H1 (cell line): Measurements from ENCODE around the gene SYT2. TPM values are rescaled to one million over a fixed set of nuclear protein-coding genes. Genes with fewer than 3 reads are reported as not detected.

Experiments used
- CTCF ChIA-PET: fragments of 300-600 bp; sonication (Branson Sonifier 250); formaldehyde crosslinking; loops from one replicate; lab custom pipeline; 2021; ENCODE audit not compliant: partially characterized antibody; lab: Charles Lee
- POLR2A ChIA-PET: fragments of 300-600 bp; sonication (Branson Sonifier 250); formaldehyde crosslinking; loops from one replicate; lab custom pipeline; 2021; ENCODE audit warnings: inconsistent platforms; ENCODE audit not compliant: partially characterized antibody; lab: Charles Lee
- DNase-seq, 2 experiments: peaks; one replicate each; pipeline versions ENCODE4 v3.0.0 to v3.0.0-alpha.2; 2010 to 2022; ENCODE audit warnings: low spot score in 2 of 2, low read depth in 1 of 2, mixed read lengths in 1 of 2
- FAIRE-seq: peaks from 2 replicates; lab custom pipeline; 2011; peaks lifted over from hg19 to GRCh38; lab: Jason Lieb, UNC
- H2AFZ ChIP-seq: 2 replicates; pipeline ENCODE4 v1.8.1; 2012; ENCODE audit warnings: low read length, inconsistent platforms
- H2AK5ac ChIP-seq: 2 replicates; pipeline ENCODE4 v1.6.1; 2013; ENCODE audit warnings: low read depth, low read length
- H2BK120ac ChIP-seq: replicated peaks from 2 replicates; pipeline ENCODE3; 2013; ENCODE audit warnings: low read depth, low read length, inconsistent platforms
- H2BK12ac ChIP-seq: 2 replicates; pipeline ENCODE4 v1.6.1; 2013; ENCODE audit warnings: low read depth, low read length
- H2BK15ac ChIP-seq: 2 replicates; pipeline ENCODE4 v1.6.1; 2013; ENCODE audit warnings: low read length
- H2BK20ac ChIP-seq: 2 replicates; pipeline ENCODE4 v1.6.1; 2013; ENCODE audit warnings: low read length
- H2BK5ac ChIP-seq: 2 replicates; pipeline ENCODE4 v1.6.1; 2013; ENCODE audit warnings: low read depth, low read length
- H3K14ac ChIP-seq: 2 replicates; pipeline ENCODE4 v1.6.1; 2013; ENCODE audit warnings: inconsistent platforms; ENCODE audit not compliant: insufficient read length
- H3K18ac ChIP-seq: 2 replicates; pipeline ENCODE4 v1.6.1; 2013; ENCODE audit warnings: low read length; ENCODE audit errors: extremely low read depth
- H3K23ac ChIP-seq: 2 replicates; pipeline ENCODE4 v1.6.1; 2013; ENCODE audit warnings: inconsistent platforms; ENCODE audit not compliant: insufficient read length
- H3K23me2 ChIP-seq: 2 replicates; pipeline ENCODE4 v1.6.1; 2013; ENCODE audit warnings: low read depth, low read length
- H3K27ac ChIP-seq: 2 replicates; pipeline ENCODE4 v1.6.1; 2011; ENCODE audit warnings: low read depth, low read length, inconsistent platforms
- H3K27me3 ChIP-seq, 4 experiments: replicated peaks in 1 of 4; 1 replicate in 1 of 4; 2 replicates in 3 of 4; pipeline versions ENCODE4 v1.6.1 to v1.8.1; 2011 to 2013; ENCODE audit warnings: low read length in 3 of 4, mild to moderate bottlenecking in 3 of 4, inconsistent platforms in 2 of 4, mixed read lengths in 2 of 4, moderate library complexity in 1 of 4; ENCODE audit not compliant: control insufficient read depth in 3 of 4, insufficient read depth in 3 of 4; ENCODE audit errors: extremely low read depth in 1 of 4
- H3K36me3 ChIP-seq, 4 experiments: 2 replicates each; pipeline versions ENCODE4 v1.6.1 to v1.8.1; 2011 to 2013; ENCODE audit warnings: mild to moderate bottlenecking in 4 of 4, low read length in 3 of 4, moderate library complexity in 2 of 4, control low read depth in 1 of 4, inconsistent platforms in 1 of 4; ENCODE audit not compliant: insufficient read depth in 4 of 4, control insufficient read depth in 2 of 4
- H3K4ac ChIP-seq: replicated peaks from 2 replicates; pipeline ENCODE3; 2013; ENCODE audit warnings: low read length, low read depth, mixed read lengths, inconsistent platforms; ENCODE audit not compliant: insufficient read length
- H3K4me1 ChIP-seq, 4 experiments: replicated peaks in 1 of 4; 1 replicate in 1 of 4; 2 replicates in 3 of 4; pipeline versions ENCODE4 v1.6.1 to v1.8.1; 2011 to 2013; ENCODE audit warnings: low read length in 3 of 4, inconsistent platforms in 2 of 4, mixed read lengths in 1 of 4; ENCODE audit not compliant: insufficient read depth in 4 of 4, control insufficient read depth in 3 of 4
- H3K4me2 ChIP-seq, 2 experiments: 2 replicates each; pipeline versions ENCODE4 v1.6.1 to v1.8.1; 2011 to 2013; ENCODE audit warnings: low read depth in 2 of 2, low read length in 2 of 2, control low read depth in 1 of 2, inconsistent platforms in 1 of 2, mild to moderate bottlenecking in 1 of 2; ENCODE audit not compliant: insufficient read depth in 1 of 2
- H3K4me3 ChIP-seq, 4 experiments: fragments of 200-600, 300-600 bp in 1 of 4; sonication (generic), shearing (Covaris generic), sonication (Bioruptor Twin) in 1 of 4; 2 replicates each; pipeline versions ENCODE4 v1.5.1 to v1.8.1; 2011 to 2016; ENCODE audit warnings: low read length in 4 of 4, low read depth in 3 of 4, control low read depth in 2 of 4, inconsistent platforms in 2 of 4, mild to moderate bottlenecking in 2 of 4, mixed read lengths in 1 of 4, moderate library complexity in 1 of 4; ENCODE audit not compliant: insufficient read depth in 2 of 4; ENCODE audit errors: extremely low read depth in 1 of 4
- H3K56ac ChIP-seq: replicated peaks from 2 replicates; pipeline ENCODE3; 2013; ENCODE audit warnings: low read depth, mild to moderate bottlenecking, mixed read lengths, low read length, inconsistent platforms; ENCODE audit not compliant: insufficient read length
- H3K79me1 ChIP-seq: 2 replicates; pipeline ENCODE4 v1.6.1; 2013; ENCODE audit warnings: low read depth, low read length, control low read depth
- H3K79me2 ChIP-seq, 2 experiments: 2 replicates each; pipeline versions ENCODE4 v1.6.1 to v1.8.1; 2012 to 2013; ENCODE audit warnings: low read length in 2 of 2, mild to moderate bottlenecking in 2 of 2, inconsistent platforms in 1 of 2; ENCODE audit not compliant: insufficient read depth in 2 of 2, control insufficient read depth in 1 of 2
- H3K9ac ChIP-seq, 4 experiments: replicated peaks in 1 of 4; 1 replicate in 1 of 4; 2 replicates in 3 of 4; pipeline versions ENCODE4 v1.6.1 to v1.8.1; 2011 to 2013; ENCODE audit warnings: low read depth in 3 of 4, low read length in 3 of 4, control low read depth in 2 of 4, mild to moderate bottlenecking in 2 of 4, moderate library complexity in 2 of 4, inconsistent platforms in 1 of 4; ENCODE audit errors: extremely low read depth in 1 of 4
- H3K9me3 ChIP-seq, 2 experiments: 2 replicates each; pipeline versions ENCODE4 v1.6.1 to v1.8.1; 2012 to 2013; ENCODE audit warnings: mild to moderate bottlenecking in 2 of 2, moderate library complexity in 2 of 2, control low read depth in 1 of 2, inconsistent platforms in 1 of 2, low read depth in 1 of 2, low read length in 1 of 2, mixed read lengths in 1 of 2; ENCODE audit not compliant: insufficient read depth in 2 of 2
- H4K20me1 ChIP-seq, 2 experiments: replicated peaks in 1 of 2; 2 replicates each; pipeline versions ENCODE3 to v1.8.1; 2011 to 2013; ENCODE audit warnings: inconsistent platforms in 2 of 2, low read length in 2 of 2, mild to moderate bottlenecking in 1 of 2; ENCODE audit not compliant: insufficient read depth in 2 of 2, control insufficient read depth in 1 of 2
- H4K5ac ChIP-seq: 2 replicates; pipeline ENCODE4 v1.6.1; 2013; ENCODE audit warnings: low read length, low read depth, mixed read lengths, inconsistent platforms; ENCODE audit not compliant: insufficient read length
- H4K8ac ChIP-seq: 2 replicates; pipeline ENCODE4 v1.8.0; 2013; ENCODE audit warnings: mild to moderate bottlenecking, moderate library complexity, low read length, inconsistent platforms; ENCODE audit not compliant: insufficient read depth; ENCODE audit errors: extremely low read depth
- H4K91ac ChIP-seq: replicated peaks from 2 replicates; pipeline ENCODE3; 2013; ENCODE audit warnings: low read length, mixed read lengths, inconsistent platforms; ENCODE audit not compliant: insufficient read length
- BCL11A ChIP-seq, 2 experiments: IDR thresholded peaks; one replicate each; pipeline ENCODE4 v1.6.1; 2011; ENCODE audit warnings: low read depth in 2 of 2, low read length in 2 of 2, mild to moderate bottlenecking in 2 of 2
- JUND ChIP-seq: IDR thresholded peaks from 2 replicates; pipeline ENCODE4 v1.6.1; 2011; ENCODE audit warnings: mild to moderate bottlenecking, improper control_type of control experiment, low read length
- MAFK ChIP-seq: IDR thresholded peaks from 2 replicates; pipeline ENCODE4 v1.6.1; 2012; ENCODE audit warnings: low read depth, mild to moderate bottlenecking, improper control_type of control experiment, low read length
- RAD21 ChIP-seq, 2 experiments: IDR thresholded peaks in 1 of 2; conservative IDR thresholded peaks in 1 of 2; 2 replicates each; pipeline ENCODE4 v1.6.1; 2011; ENCODE audit warnings: low read depth in 2 of 2, low read length in 2 of 2, improper control_type of control experiment in 1 of 2, inconsistent platforms in 1 of 2, mild to moderate bottlenecking in 1 of 2, moderate library complexity in 1 of 2
- SIN3A ChIP-seq, 2 experiments: IDR thresholded peaks in 1 of 2; conservative IDR thresholded peaks in 1 of 2; 2 replicates each; pipeline ENCODE4 v1.6.1; 2011 to 2012; ENCODE audit warnings: low read length in 2 of 2, improper control_type of control experiment in 1 of 2, low read depth in 1 of 2, mild to moderate bottlenecking in 1 of 2
- YY1 ChIP-seq: IDR thresholded peaks from 2 replicates; pipeline ENCODE4 v1.6.1; 2011; ENCODE audit warnings: low read depth, mild to moderate bottlenecking, low read length
- WGBS, 2 experiments: shearing (Covaris generic) in 1 of 2; methylation state at CpG; one replicate each; pipeline versions ENCODE4 v1.1.6 to v1.1.7; 2013 to 2015; ENCODE audit warnings: low lambda C conversion rate in 2 of 2, mixed read lengths in 2 of 2, inconsistent platforms in 1 of 2, low coverage in 1 of 2, missing lambda C conversion rate in 1 of 2; ENCODE audit not compliant: insufficient replicate concordance in 2 of 2, insufficient coverage in 1 of 2, insufficient read length in 1 of 2; ENCODE audit errors: extremely low coverage in 1 of 2, missing lambda C conversion rate in 1 of 2; 5-methylcytosine and 5-hydroxymethylcytosine counted together
- polyA plus RNA-seq, 7 experiments: library from polyadenylated mRNA; depleted of rRNA in 3 of 7; stranded (reverse) in 5 of 7; unstranded in 2 of 7; fragments of >200 nt in 5 of 7; fragments of 200-250 nt in 2 of 7; gene quantifications; 1 replicate in 5 of 7; 2 replicates in 1 of 7; 4 replicates in 1 of 7; pipeline versions ENCODE4 v1.2.1 to v1.2.3, GENCODE V29; 2011 to 2013; ENCODE audit warnings: missing spikeins in 2 of 7, mixed read lengths in 2 of 7
- total RNA-seq: library from RNA; stranded (reverse); fragmentation: NEBNext Ultra II Directional; extraction: Animal tissue kit (Norgen Biotek cat#: 25700); gene quantifications from 2 replicates; pipeline ENCODE4 v1.2.1, GENCODE V29; 2021
- TF ChIP-seq, protein P1 (sequence below), 3 experiments: IDR thresholded peaks; 1 replicate in 2 of 3; 2 replicates in 1 of 3; pipeline versions ENCODE4 v1.5.1 to v1.6.1; 2011; ENCODE audit warnings: low read length in 3 of 3, mild to moderate bottlenecking in 3 of 3, inconsistent platforms in 2 of 3, low read depth in 1 of 3, moderate library complexity in 1 of 3; ENCODE audit not compliant: insufficient read depth in 1 of 3; ENCODE audit errors: control extremely low read depth in 1 of 3

The SYT2 gene
- total and polyA plus RNA-seq, 2 of the 8 experiments (the other 6 are each of a cell fraction or from before 2014, with no cell fraction given): 2.8 to 11.0 TPM

DNA sequence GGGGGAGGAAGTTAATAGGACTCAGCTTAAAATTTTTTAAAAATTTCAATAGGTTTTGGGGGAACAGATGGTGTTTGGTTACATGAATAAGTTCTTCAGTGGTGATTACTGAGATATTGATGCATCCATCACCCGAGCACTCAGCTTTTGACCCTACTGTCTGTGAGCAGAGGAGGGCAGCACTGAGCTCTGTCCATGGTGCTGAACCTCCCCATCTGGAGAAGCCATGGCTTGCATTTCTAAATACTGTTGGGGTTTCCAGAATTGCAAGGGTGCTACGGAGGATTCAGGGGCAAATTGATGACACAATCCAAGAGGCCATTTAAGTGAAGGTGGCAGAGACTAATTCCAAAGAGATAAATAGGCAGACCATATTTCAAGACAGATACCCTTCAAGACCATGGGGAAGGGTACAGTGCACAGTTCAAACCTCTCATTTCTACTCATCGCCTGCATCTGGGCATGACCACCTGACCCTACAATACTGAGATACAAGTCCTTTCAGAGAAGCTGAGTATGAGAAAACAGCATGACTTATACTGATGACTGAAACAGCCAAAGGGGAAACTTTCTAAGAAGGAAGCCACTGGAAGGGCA lies 17.2 kb downstream of the SYT2 start:
- Histone ChIP-seq H3K27ac (no peak overlapping the region), H3K18ac (no peak overlapping the region), H2BK20ac (no peak overlapping the region), H3K27me3 (0 out of 7 replicates have a peak, but pooled peaks cover 0 to 3% (median 0%) of the 10 kb centered on the region in 4 experiments), H2AFZ (no peak overlapping the region), H2BK15ac (no peak overlapping the region), H3K56ac (no peak overlapping the region), H4K8ac (no peak overlapping the region), H3K36me3 (no peaks in the 10 kb centered on the region), H3K23me2 (no peaks in the 10 kb centered on the region; the same call in 1 of the 2 replicates), H3K4me1 (0 out of 7 replicates have a peak, but pooled peaks cover 0 to 2% (median 0%) of the 10 kb centered on the region in 4 experiments), H3K9me3 (no peaks in the 10 kb centered on the region), H4K20me1 (peaks cover 4 to 18% of the 10 kb centered on the region in 2 experiments), H2BK5ac (no peak overlapping the region), H3K79me2 (no peaks in the 10 kb centered on the region; a peak in 1 of 4 replicates), H4K5ac (no peak overlapping the region), H3K4ac (no peak overlapping the region), H3K14ac (no peak overlapping the region), H3K4me3 (no peak overlapping the region), H3K23ac (no peak overlapping the region), H2BK120ac (no peak overlapping the region), H3K79me1 (no peaks in the 10 kb centered on the region), H2BK12ac (no peak overlapping the region), H3K4me2 (no peak overlapping the region), H3K9ac (no peak overlapping the region), H2AK5ac (no peak overlapping the region), H4K91ac (no peak overlapping the region)
- DNase-seq (peak in 1 of 2 experiments; percentile 90), FAIRE-seq (peak; percentile 92)
- WGBS, 2 experiments: 68% methylated on average over 3 of the region's 3 CpGs; no CpG with 5 or more reads in 1 of the 2 experiments
- ChIA-PET CTCF (interaction anchor here (1.2 to 8.3 kb wide), 16 partner anchors 8 to 122 kb away, joined by 3 to 105 read pairs (median 5); no protein-coding TSS in a partner anchor), POLR2A (interaction anchor here (0.8 to 1.2 kb wide), 3 partner anchors 14 to 49 kb away, joined by 3 read pairs; no protein-coding TSS in a partner anchor)
- TF ChIP-seq YY1 (peak; percentile 71; the same call in 1 of the 2 replicates), SIN3A (conservative IDR thresholded peaks at IDR 0.05 in 1 of 2, IDR thresholded peaks at IDR 0.05 in 1 of 2; ENCODE audit: low read depth in 1 of 2, low read length in 2 of 2) (peak; percentile 91 to 94), MAFK (no peak), JUND (0 out of 2 replicates have a peak, but pooled peaks have one; percentile 24), BCL11A (IDR thresholded peaks at IDR 0.05; ENCODE audit: low read depth in 2 of 2, low read length in 2 of 2) (no peak), RAD21 (IDR thresholded peaks at IDR 0.05 in 1 of 2, conservative IDR thresholded peaks at IDR 0.05 in 1 of 2; ENCODE audit: low read depth in 2 of 2, low read length in 2 of 2) (peak in 1 of 2 experiments; percentile 39; a peak in 1 of 4 replicates)
- TF ChIP-seq, protein P1, sequence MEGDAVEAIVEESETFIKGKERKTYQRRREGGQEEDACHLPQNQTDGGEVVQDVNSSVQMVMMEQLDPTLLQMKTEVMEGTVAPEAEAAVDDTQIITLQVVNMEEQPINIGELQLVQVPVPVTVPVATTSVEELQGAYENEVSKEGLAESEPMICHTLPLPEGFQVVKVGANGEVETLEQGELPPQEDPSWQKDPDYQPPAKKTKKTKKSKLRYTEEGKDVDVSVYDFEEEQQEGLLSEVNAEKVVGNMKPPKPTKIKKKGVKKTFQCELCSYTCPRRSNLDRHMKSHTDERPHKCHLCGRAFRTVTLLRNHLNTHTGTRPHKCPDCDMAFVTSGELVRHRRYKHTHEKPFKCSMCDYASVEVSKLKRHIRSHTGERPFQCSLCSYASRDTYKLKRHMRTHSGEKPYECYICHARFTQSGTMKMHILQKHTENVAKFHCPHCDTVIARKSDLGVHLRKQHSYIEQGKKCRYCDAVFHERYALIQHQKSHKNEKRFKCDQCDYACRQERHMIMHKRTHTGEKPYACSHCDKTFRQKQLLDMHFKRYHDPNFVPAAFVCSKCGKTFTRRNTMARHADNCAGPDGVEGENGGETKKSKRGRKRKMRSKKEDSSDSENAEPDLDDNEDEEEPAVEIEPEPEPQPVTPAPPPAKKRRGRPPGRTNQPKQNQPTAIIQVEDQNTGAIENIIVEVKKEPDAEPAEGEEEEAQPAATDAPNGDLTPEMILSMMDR (IDR thresholded peaks at IDR 0.05; ENCODE audit: control extremely low read depth in 1 of 3, insufficient read depth in 1 of 3, low read depth in 1 of 3, low read length in 3 of 3): peak; percentile 30 to 52 (median 49); a peak in 3 of 4 replicates
